Measurements from ENCODE around the gene TGFBR3. TPM values are rescaled to one million over a fixed set of nuclear protein-coding genes. Genes with fewer than 3 reads are reported as not detected.

TGFBR3 gene
- total and polyA plus RNA-seq, 9 of the 15 experiments (the other 6 are each of a cell fraction or from before 2014, with no cell fraction given) = 3.6 to 32.4 (median 15.6) TPM

- TF ChIP-seq TOE1 (IDR thresholded peaks at IDR 0.05; ENCODE audit: borderline replicate concordance) (no peak), TOE1 (CRISPR knock-in tag; IDR thresholded peaks at IDR 0.05; ENCODE audit: borderline replicate concordance, low read depth) (no peak), CREBBP (IDR thresholded peaks at IDR 0.05; ENCODE audit: low read depth, low read length) (no peak), TARDBP (IDR thresholded peaks at IDR 0.05) (no peak), ZNF280A (IDR thresholded peaks at IDR 0.05; ENCODE audit: low read depth, partially characterized antibody) (no peak), FOXP1 (CRISPR knock-in tag; IDR thresholded peaks at IDR 0.05) (no peak), HDGF (IDR thresholded peaks at IDR 0.05) (no peak), ZBTB5 (IDR thresholded peaks at IDR 0.05) (no peak), PHF8 (IDR thresholded peaks at IDR 0.05; ENCODE audit: borderline replicate concordance, low read length) (no peak), ZBTB8A (IDR thresholded peaks at IDR 0.05; ENCODE audit: partially characterized antibody) (no peak), TFAP4 (CRISPR knock-in tag; IDR thresholded peaks at IDR 0.05; ENCODE audit: borderline replicate concordance) (no peak), ZNF445 (CRISPR knock-in tag; IDR thresholded peaks at IDR 0.05; ENCODE audit: low read depth) (no peak), ZNF41 (CRISPR knock-in tag; conservative IDR thresholded peaks at IDR 0.05) (no peak)
- TF ChIP-seq, protein P1, sequence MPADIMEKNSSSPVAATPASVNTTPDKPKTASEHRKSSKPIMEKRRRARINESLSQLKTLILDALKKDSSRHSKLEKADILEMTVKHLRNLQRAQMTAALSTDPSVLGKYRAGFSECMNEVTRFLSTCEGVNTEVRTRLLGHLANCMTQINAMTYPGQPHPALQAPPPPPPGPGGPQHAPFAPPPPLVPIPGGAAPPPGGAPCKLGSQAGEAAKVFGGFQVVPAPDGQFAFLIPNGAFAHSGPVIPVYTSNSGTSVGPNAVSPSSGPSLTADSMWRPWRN (IDR thresholded peaks at IDR 0.05; ENCODE audit: low read depth) = no peak
- TF ChIP-seq, protein P2, sequence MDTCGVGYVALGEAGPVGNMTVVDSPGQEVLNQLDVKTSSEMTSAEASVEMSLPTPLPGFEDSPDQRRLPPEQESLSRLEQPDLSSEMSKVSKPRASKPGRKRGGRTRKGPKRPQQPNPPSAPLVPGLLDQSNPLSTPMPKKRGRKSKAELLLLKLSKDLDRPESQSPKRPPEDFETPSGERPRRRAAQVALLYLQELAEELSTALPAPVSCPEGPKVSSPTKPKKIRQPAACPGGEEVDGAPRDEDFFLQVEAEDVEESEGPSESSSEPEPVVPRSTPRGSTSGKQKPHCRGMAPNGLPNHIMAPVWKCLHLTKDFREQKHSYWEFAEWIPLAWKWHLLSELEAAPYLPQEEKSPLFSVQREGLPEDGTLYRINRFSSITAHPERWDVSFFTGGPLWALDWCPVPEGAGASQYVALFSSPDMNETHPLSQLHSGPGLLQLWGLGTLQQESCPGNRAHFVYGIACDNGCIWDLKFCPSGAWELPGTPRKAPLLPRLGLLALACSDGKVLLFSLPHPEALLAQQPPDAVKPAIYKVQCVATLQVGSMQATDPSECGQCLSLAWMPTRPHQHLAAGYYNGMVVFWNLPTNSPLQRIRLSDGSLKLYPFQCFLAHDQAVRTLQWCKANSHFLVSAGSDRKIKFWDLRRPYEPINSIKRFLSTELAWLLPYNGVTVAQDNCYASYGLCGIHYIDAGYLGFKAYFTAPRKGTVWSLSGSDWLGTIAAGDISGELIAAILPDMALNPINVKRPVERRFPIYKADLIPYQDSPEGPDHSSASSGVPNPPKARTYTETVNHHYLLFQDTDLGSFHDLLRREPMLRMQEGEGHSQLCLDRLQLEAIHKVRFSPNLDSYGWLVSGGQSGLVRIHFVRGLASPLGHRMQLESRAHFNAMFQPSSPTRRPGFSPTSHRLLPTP (IDR thresholded peaks at IDR 0.05; ENCODE audit: borderline replicate concordance, extremely low read depth, insufficient read length) = no peak
These were observed 116.9 kb downstream of the TGFBR3 start (continued) for GRCh38 chr1:91768786-91769725.
